Transverse colon (tissue), 4 donors: ENCODE data around the gene RETREG1. TPM values are rescaled to one million over a fixed set of nuclear protein-coding genes. Genes with fewer than 3 reads are reported as not detected.

Experiments
- DNase-seq: peaks from one replicate; pipeline ENCODE4 v3.0.0-alpha.2; 2019
- H3K27ac ChIP-seq, 4 donors: fragments of 200-600 bp; sonication (generic); 2 replicates each; pipeline ENCODE4 v1.5.1; 2016 to 2018; ENCODE audit warnings: inconsistent platforms in 4 of 4
- H3K27me3 ChIP-seq: fragments of 200-600 bp; sonication (generic); 2 replicates; pipeline ENCODE4 v1.5.1; 2017; ENCODE audit warnings: inconsistent platforms
- H3K36me3 ChIP-seq, 4 donors: fragments of 200-600 bp; sonication (generic); 2 replicates each; pipeline ENCODE4 v1.5.1; 2017 to 2019; ENCODE audit warnings: inconsistent platforms in 4 of 4
- H3K4me1 ChIP-seq, 4 donors: fragments of 200-600 bp; sonication (generic); 2 replicates each; pipeline ENCODE4 v1.5.1; 2017 to 2020; ENCODE audit warnings: inconsistent platforms in 4 of 4
- H3K4me3 ChIP-seq, 4 donors: fragments of 200-600 bp; sonication (generic); 1 replicate in 1 of 4; 2 replicates in 3 of 4; pipeline versions ENCODE4 v1.5.1 to v1.6.1; 2017 to 2019; ENCODE audit warnings: inconsistent platforms in 4 of 4
- H3K9me3 ChIP-seq, 2 donors: fragments of 200-600 bp; sonication (generic); 2 replicates each; pipeline ENCODE4 v1.5.1; 2017 to 2019; ENCODE audit warnings: inconsistent platforms in 2 of 2
- EP300 ChIP-seq: sonication (generic); formaldehyde crosslinking; IDR thresholded peaks from one replicate; pipeline ENCODE4 v1.6.1; 2017; ENCODE audit warnings: antibody characterized with exemption, low read depth
- POLR2A ChIP-seq: fragments of 450-650 bp; IDR thresholded peaks from one replicate; pipeline ENCODE4 v1.6.1; 2016; ENCODE audit warnings: antibody characterized with exemption, mild to moderate bottlenecking, moderate library complexity
- POLR2AphosphoS5 ChIP-seq, 3 donors: sonication (generic); formaldehyde crosslinking; IDR thresholded peaks; one replicate each; pipeline ENCODE4 v1.6.1; 2016; ENCODE audit warnings: antibody characterized with exemption in 3 of 3
- WGBS, 2 donors: methylation state at CpG; one replicate each; pipeline ENCODE4 v1.1.5; 2018; ENCODE audit warnings: low coverage in 1 of 2; 5-methylcytosine and 5-hydroxymethylcytosine counted together
- in situ Hi-C, 4 donors: fragments of 200-750 bp; cut with MboI; loops; one replicate each; pipeline versions ENCODE4 v1.15.0 to v1.15.1; 2017; ENCODE audit warnings: low sequenced_read_pairs in 3 of 4, low pct_ligation_motif_present in 1 of 4, low pct_unique_long_range_greater_than_20kb in 1 of 4
- intact Hi-C: fragments of 100-400 bp; cut with DNase I; formaldehyde crosslinking; loops from one replicate; pipeline ENCODE4 v1.15.1; 2023; ENCODE audit warnings: low total_unique reads
- small RNA-seq, 4 donors: library from RNA; depleted of rRNA; stranded (forward); fragments of <200 nt; gene quantifications; one replicate each; pipeline ENCODE3, GENCODE V24; 2016
- total RNA-seq, 4 donors: library from RNA; depleted of rRNA; stranded (reverse); fragments of >200 nt; gene quantifications; one replicate each; pipeline ENCODE4 v1.1.0, GENCODE V29; 2016
- TF ChIP-seq, protein P1 (sequence below), 5 experiments: fragments of 200-600 bp in 3 of 5; fragments of 450-650 bp in 2 of 5; sonication (generic) in 3 of 5; IDR thresholded peaks; 1 replicate in 2 of 5; 2 replicates in 3 of 5; pipeline ENCODE4 v1.5.1; 2016 to 2017; ENCODE audit warnings: antibody characterized with exemption in 5 of 5, inconsistent platforms in 3 of 5, mild to moderate bottlenecking in 2 of 5, moderate library complexity in 1 of 5

RETREG1 gene
- total RNA-seq, 4 donors from 2014 or later = 33.2 to 93.5 (median 66.2) TPM

DNA sequence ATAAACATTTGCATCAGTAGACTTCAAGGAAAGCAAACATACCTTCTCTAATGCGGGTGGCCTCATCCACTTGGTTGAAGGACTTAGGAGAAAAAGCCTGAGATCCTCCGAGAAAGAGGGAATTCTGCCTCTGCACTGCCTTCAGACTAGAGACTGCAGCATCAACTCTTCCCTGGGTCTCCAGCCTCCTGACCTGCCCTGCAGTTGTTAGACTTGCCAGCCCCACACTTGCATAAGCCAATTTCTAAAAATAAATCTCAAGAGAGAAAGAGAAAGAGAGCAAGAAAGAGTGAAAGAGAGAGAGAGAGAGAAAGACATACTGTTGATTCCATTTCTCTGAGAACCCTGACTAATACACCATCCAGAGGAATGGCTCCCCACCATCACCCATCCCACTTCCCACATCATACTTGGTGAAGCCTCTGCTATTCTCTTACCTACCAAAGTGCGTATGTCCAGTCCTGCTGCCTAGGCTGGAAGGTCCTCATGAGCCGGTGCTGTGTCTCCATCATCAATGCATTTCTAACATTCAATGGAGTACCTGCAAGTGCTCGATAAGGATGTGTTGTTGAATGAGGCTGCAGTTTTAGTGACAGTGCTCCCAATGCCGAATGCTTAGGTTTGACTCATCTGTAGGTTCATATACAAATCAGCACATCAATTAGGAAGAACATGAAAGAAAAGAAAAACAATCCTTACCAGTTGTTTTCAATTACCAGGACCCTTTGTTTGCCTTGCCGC is 186.3 kb downstream of the RETREG1 start:
- H3K27me3 ChIP-seq = no peaks in the 10 kb centered on the region
- no peaks in the 10 kb centered on the region for H3K4me1 ChIP-seq
- no peaks in the 10 kb centered on the region for H3K9me3 ChIP-seq

DNA sequence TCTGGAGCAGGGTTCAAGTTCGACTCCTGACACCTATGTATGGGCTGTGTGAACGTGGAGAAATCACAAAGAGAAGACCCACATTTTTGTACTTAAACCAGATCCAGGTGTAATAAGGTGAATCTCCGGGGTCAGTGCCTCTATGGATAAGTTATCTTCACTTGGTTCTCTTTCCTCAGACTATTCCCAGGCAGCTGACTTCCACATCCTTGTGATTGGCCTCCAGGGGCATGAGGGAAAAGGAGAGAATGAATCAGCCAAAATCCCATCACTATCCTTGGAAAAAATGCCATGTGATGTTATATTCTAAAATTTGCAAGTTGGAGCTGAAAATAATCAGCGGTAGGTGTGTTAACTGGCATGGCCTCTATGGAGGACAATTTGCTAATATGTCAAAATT is 188.4 kb downstream of the RETREG1 start:
- DNase-seq = no peak
- Histone ChIP-seq H3K27me3 (no peaks in the 10 kb centered on the region), H3K9me3 (no peaks in the 10 kb centered on the region), H3K4me3 (no peak overlapping the region), H3K36me3 (no peaks in the 10 kb centered on the region), H3K27ac (no peak overlapping the region), H3K4me1 (no peaks in the 10 kb centered on the region)
- TF ChIP-seq EP300 = no peak
- no peak for TF ChIP-seq POLR2AphosphoS5 (IDR thresholded peaks at IDR 0.05)
- TF ChIP-seq POLR2A = no peak
- TF ChIP-seq, protein P1, sequence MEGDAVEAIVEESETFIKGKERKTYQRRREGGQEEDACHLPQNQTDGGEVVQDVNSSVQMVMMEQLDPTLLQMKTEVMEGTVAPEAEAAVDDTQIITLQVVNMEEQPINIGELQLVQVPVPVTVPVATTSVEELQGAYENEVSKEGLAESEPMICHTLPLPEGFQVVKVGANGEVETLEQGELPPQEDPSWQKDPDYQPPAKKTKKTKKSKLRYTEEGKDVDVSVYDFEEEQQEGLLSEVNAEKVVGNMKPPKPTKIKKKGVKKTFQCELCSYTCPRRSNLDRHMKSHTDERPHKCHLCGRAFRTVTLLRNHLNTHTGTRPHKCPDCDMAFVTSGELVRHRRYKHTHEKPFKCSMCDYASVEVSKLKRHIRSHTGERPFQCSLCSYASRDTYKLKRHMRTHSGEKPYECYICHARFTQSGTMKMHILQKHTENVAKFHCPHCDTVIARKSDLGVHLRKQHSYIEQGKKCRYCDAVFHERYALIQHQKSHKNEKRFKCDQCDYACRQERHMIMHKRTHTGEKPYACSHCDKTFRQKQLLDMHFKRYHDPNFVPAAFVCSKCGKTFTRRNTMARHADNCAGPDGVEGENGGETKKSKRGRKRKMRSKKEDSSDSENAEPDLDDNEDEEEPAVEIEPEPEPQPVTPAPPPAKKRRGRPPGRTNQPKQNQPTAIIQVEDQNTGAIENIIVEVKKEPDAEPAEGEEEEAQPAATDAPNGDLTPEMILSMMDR (IDR thresholded peaks at IDR 0.05) = no peak
- intact Hi-C loops = no loop called here
- WGBS, 2 donors = 83 to 84% methylated on average over 1 to 4 of the region's 4 CpGs
- in situ Hi-C loops = no loop called here

More for the DNA sequence above, 186.3 kb downstream of the RETREG1 start:
- Histone ChIP-seq H3K27ac (no peak overlapping the region), H3K4me3 (no peak overlapping the region), H3K36me3 (no peaks in the 10 kb centered on the region)
- intact Hi-C loops = no loop called here
- in situ Hi-C loops = no loop called here
- WGBS, 2 donors = 92% methylated on average over 7 of the region's 7 CpGs
- TF ChIP-seq POLR2A (no peak), POLR2AphosphoS5 (IDR thresholded peaks at IDR 0.05) (no peak), EP300 (no peak)
- TF ChIP-seq, protein P1 (IDR thresholded peaks at IDR 0.05) = no peak
- no peak for DNase-seq

DNA sequence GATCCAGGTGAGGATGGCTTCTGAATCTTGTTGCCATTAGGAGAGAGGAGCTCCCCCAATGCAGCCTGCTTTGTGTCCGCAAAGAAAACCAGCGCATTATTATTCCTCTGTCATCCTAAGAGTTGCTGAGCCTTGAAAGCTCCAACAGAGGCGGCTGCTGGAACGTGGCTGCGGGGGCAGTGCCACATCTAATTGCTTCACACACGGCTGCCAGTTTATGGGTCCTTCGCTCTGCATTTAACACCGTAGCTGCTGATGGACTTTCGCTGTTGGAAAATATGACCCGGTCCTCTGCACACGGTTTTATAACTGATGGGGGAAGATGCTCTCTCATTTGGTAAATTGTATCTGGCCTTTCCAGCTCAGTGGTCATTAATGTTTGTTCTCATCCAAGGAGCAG is 189.2 kb downstream of the RETREG1 start:
- intact Hi-C loops = no loop called here
- no peak for DNase-seq

More for the DNA sequence above, 189.2 kb downstream of the RETREG1 start:
- no peak for TF ChIP-seq EP300
- no peak for TF ChIP-seq POLR2A
- TF ChIP-seq, protein P1 (IDR thresholded peaks at IDR 0.05) = no peak
- TF ChIP-seq POLR2AphosphoS5 (IDR thresholded peaks at IDR 0.05) = no peak
- Histone ChIP-seq H3K4me1 (no peaks in the 10 kb centered on the region), H3K4me3 (no peak overlapping the region), H3K27me3 (no peaks in the 10 kb centered on the region), H3K27ac (no peak overlapping the region), H3K9me3 (no peaks in the 10 kb centered on the region), H3K36me3 (no peaks in the 10 kb centered on the region)
- 66% methylated on average over 11 of the region's 11 CpGs; no CpG with 5 or more reads in 1 of the 2 donors for WGBS, 2 donors
- in situ Hi-C loops = no loop called here

Small RNAs within 50 kb of the gene (small RNA-seq; reads per million reads assigned to genes)
- 0 reads per million in 4 donors for gene RF00019

Other genes with a start within 250 kb of the RETREG1 start
- gene ZNF622, start 151.2 kb downstream of the RETREG1 start, total RNA-seq = 100 to 1,000 TPM in 1 of 4 donors, 10 to 100 TPM in 3; 21.3 to 137 (median 48.2) TPM